Endothelial cell of hepatic sinusoid (primary cell): ENCODE data around the gene DOCK3.
"Not testable (repeated sequence)": the region's sequence is repeated elsewhere in the genome, so short reads cannot be mapped to it uniquely, and the experiment has no call there.

Source experiments
- in situ Hi-C: cut with HindIII; loops from 2 replicates; pipeline ENCODE4 v1.10.0; 2017; ENCODE audit warnings: low sequenced_read_pairs

DOCK3 gene

GRCh38 chr3:50786631-50787030 lies 111.9 kb downstream of the DOCK3 start:
- in situ Hi-C loops = no loop called here

- in situ Hi-C loops = not testable (repeated sequence)
Observed at GRCh38 chr3:50790894-50791293, 116.2 kb downstream of the DOCK3 start.

- in situ Hi-C loops = no loop called here
Observed at GRCh38 chr3:50792568-50792967, 117.8 kb downstream of the DOCK3 start.

GRCh38 chr3:50803805-50804204 lies 129.1 kb downstream of the DOCK3 start:
- in situ Hi-C loops = not testable (repeated sequence)

- in situ Hi-C loops = not testable (repeated sequence)
Observed at GRCh38 chr3:50804376-50804775, 129.6 kb downstream of the DOCK3 start.

GRCh38 chr3:50805321-50805720 lies 130.6 kb downstream of the DOCK3 start:
- in situ Hi-C loops = no loop called here

- in situ Hi-C loops = no loop called here
Observed at GRCh38 chr3:50806031-50806430, 131.3 kb downstream of the DOCK3 start.

GRCh38 chr3:50806806-50807205 lies 132.1 kb downstream of the DOCK3 start:
- in situ Hi-C loops = no loop called here

- in situ Hi-C loops = no loop called here
Observed at GRCh38 chr3:50807266-50807665, 132.5 kb downstream of the DOCK3 start.

- in situ Hi-C loops = no loop called here
Observed at GRCh38 chr3:50811893-50812292, 137.2 kb downstream of the DOCK3 start.

GRCh38 chr3:50815844-50816243 lies 141.1 kb downstream of the DOCK3 start:
- in situ Hi-C loops = no loop called here

- in situ Hi-C loops = no loop called here
Observed at GRCh38 chr3:50816894-50817293, 142.2 kb downstream of the DOCK3 start.

- in situ Hi-C loops = no loop called here
Observed at GRCh38 chr3:50817756-50818529, 143.2 kb downstream of the DOCK3 start.

- in situ Hi-C loops = no loop called here
Observed at GRCh38 chr3:50819882-50820281, 145.2 kb downstream of the DOCK3 start.

- in situ Hi-C loops = no loop called here
Observed at GRCh38 chr3:50825841-50826240, 151.1 kb downstream of the DOCK3 start.

GRCh38 chr3:50830451-50830850 lies 155.7 kb downstream of the DOCK3 start:
- in situ Hi-C loops = no loop called here

GRCh38 chr3:50831009-50831408 lies 156.3 kb downstream of the DOCK3 start:
- in situ Hi-C loops = not testable (repeated sequence)

- in situ Hi-C loops = no loop called here
Observed at GRCh38 chr3:50840983-50841489, 166.3 kb downstream of the DOCK3 start.

- in situ Hi-C loops = no loop called here
Observed at GRCh38 chr3:50848308-50848707, 173.6 kb downstream of the DOCK3 start.

GRCh38 chr3:50850639-50851511 lies 176.1 kb downstream of the DOCK3 start:
- in situ Hi-C loops = no loop called here

- in situ Hi-C loops = no loop called here
Observed at GRCh38 chr3:50853936-50854335, 179.2 kb downstream of the DOCK3 start.

- in situ Hi-C loops = no loop called here
Observed at GRCh38 chr3:50862221-50862620, 187.5 kb downstream of the DOCK3 start.
